K562 (cell line): Measurements from ENCODE around the gene ELMO1. TPM values are rescaled to one million over a fixed set of nuclear protein-coding genes. Genes with fewer than 3 reads are reported as not detected.

Experiments
- ATAC-seq: fragments of 200-7000 bp; cut with Tn5 transposase; 3 replicates; pipeline ENCODE4 v1.9.1; 2020; ENCODE audit warnings: moderate library complexity
- BruUV-seq: library from RNA; stranded (reverse); fragments of 400-500 nt; replicated peaks from 2 replicates; lab custom pipeline; 2021; lab: Mats Ljungman, UMichigan
- CTCF ChIA-PET: fragments of 300-600 bp; formaldehyde crosslinking; extraction: SDS; loops from one replicate; lab custom pipeline; 2021; ENCODE audit warnings: low intra/inter-chr PET ratio; lab: Yijun Ruan, JAX
- POLR2A ChIA-PET: fragments of 300-600, 350-650 bp; sonication (Branson Sonifier 250); formaldehyde crosslinking; extraction: SDS; loops from one replicate; lab custom pipeline; 2021; ENCODE audit warnings: antibody characterized with exemption, inconsistent platforms; lab: Yijun Ruan, JAX
- DNase-seq, 4 experiments: peaks; one replicate each; pipeline versions ENCODE4 v3.0.0 to v3.0.0-alpha.2; 2011 to 2018; ENCODE audit warnings: low spot score in 3 of 4, mixed read lengths in 3 of 4; ENCODE audit errors: extremely low read depth in 1 of 4
- FAIRE-seq: peaks from 2 replicates; lab custom pipeline; 2011; peaks lifted over from hg19 to GRCh38; lab: Jason Lieb, UNC
- H2AFZ ChIP-seq: 2 replicates; pipeline ENCODE4 v1.6.0; 2011; ENCODE audit warnings: low read depth, low read length, control low read depth, inconsistent platforms
- H3K27ac ChIP-seq: fragments of 200-600 bp; 3 replicates; pipeline ENCODE4 v1.8.0; 2011; ENCODE audit warnings: low read depth, mild to moderate bottlenecking, control low read depth, inconsistent platforms, low read length, moderate library complexity, mixed read lengths; ENCODE audit errors: extremely low read depth
- H3K27me3 ChIP-seq, 2 experiments: fragments of 300-600 bp in 1 of 2; 2 replicates in 1 of 2; 3 replicates in 1 of 2; pipeline versions ENCODE4 v1.6.0 to v1.8.0; 2011; ENCODE audit warnings: inconsistent platforms in 2 of 2, low read length in 2 of 2, mild to moderate bottlenecking in 1 of 2, mixed read lengths in 1 of 2, moderate library complexity in 1 of 2; ENCODE audit not compliant: control insufficient read depth in 2 of 2, insufficient read depth in 2 of 2
- H3K36me3 ChIP-seq: fragments of 300-600 bp; 3 replicates; pipeline ENCODE4 v1.8.0; 2011; ENCODE audit warnings: mild to moderate bottlenecking, low read length, inconsistent platforms; ENCODE audit not compliant: control insufficient read depth, insufficient read depth
- H3K4me1 ChIP-seq, 2 experiments: fragments of 200-600 bp in 1 of 2; replicated peaks in 1 of 2; 2 replicates in 1 of 2; 3 replicates in 1 of 2; pipeline versions ENCODE4 v1.5.1 to v1.8.0; 2011; ENCODE audit warnings: inconsistent platforms in 2 of 2, low read length in 2 of 2, mild to moderate bottlenecking in 1 of 2, mixed read lengths in 1 of 2, moderate library complexity in 1 of 2; ENCODE audit not compliant: control insufficient read depth in 2 of 2, insufficient read depth in 2 of 2
- H3K4me2 ChIP-seq: 2 replicates; pipeline ENCODE4 v1.6.1; 2011; ENCODE audit warnings: low read length, control low read depth, inconsistent platforms, mixed read lengths; ENCODE audit not compliant: insufficient read depth
- H3K4me3 ChIP-seq: fragments of 200-600 bp; sonication (generic), shearing (Covaris generic); 2 replicates; pipeline ENCODE4 v1.5.1; 2016; ENCODE audit warnings: control low read depth, inconsistent platforms
- H3K79me2 ChIP-seq: fragments of 200-600 bp; 3 replicates; pipeline ENCODE4 v1.8.0; 2011; ENCODE audit warnings: low read length, inconsistent platforms; ENCODE audit not compliant: control insufficient read depth, insufficient read depth
- H3K9ac ChIP-seq, 2 experiments: 2 replicates each; pipeline versions ENCODE4 v1.6.0 to v1.6.1; 2011; ENCODE audit warnings: low read depth in 2 of 2, low read length in 2 of 2, control low read depth in 1 of 2, inconsistent platforms in 1 of 2, mild to moderate bottlenecking in 1 of 2, mixed read lengths in 1 of 2; ENCODE audit not compliant: insufficient read depth in 1 of 2
- H3K9me1 ChIP-seq: one replicate; pipeline ENCODE4 v1.6.0; 2011; ENCODE audit warnings: inconsistent platforms, mild to moderate bottlenecking, low read length, moderate library complexity; ENCODE audit not compliant: control insufficient read depth, insufficient read depth
- H3K9me3 ChIP-seq: replicated peaks from 2 replicates; pipeline ENCODE4 v1.5.1; 2011; ENCODE audit warnings: low read depth, low read length, inconsistent platforms; ENCODE audit not compliant: control insufficient read depth, insufficient read depth
- H4K20me1 ChIP-seq: replicated peaks from 2 replicates; pipeline ENCODE4 v1.6.1; 2011; ENCODE audit warnings: low read length, inconsistent platforms, mixed read lengths; ENCODE audit not compliant: control insufficient read depth, insufficient read depth
- BHLHE40 ChIP-seq: IDR thresholded peaks from 2 replicates; pipeline ENCODE4 v1.6.1; 2011; ENCODE audit warnings: low read length, improper control_type of control experiment
- DACH1 ChIP-seq: fragments of 450-650 bp; IDR thresholded peaks from 2 replicates; pipeline ENCODE4 v1.6.1; 2018; ENCODE audit not compliant: partially characterized antibody
- DNMT1 ChIP-seq: fragments of 450-650 bp; IDR thresholded peaks from 2 replicates; pipeline ENCODE4 v1.6.1; 2016; ENCODE audit warnings: antibody characterized with exemption, mild to moderate bottlenecking
- KLF16 ChIP-seq: IDR thresholded peaks from 2 replicates; pipeline ENCODE4 v1.6.1; 2016; ENCODE audit warnings: antibody characterized with exemption
- MAFG ChIP-seq: fragments of 450-650 bp; conservative IDR thresholded peaks from 2 replicates; pipeline ENCODE4 v1.6.1; 2016; ENCODE audit warnings: missing genetic modification characterization, missing compliant biosample characterization
- NCOA1 ChIP-seq: fragments of 450-650 bp; IDR thresholded peaks from 2 replicates; pipeline ENCODE4 v1.6.1; 2016; ENCODE audit warnings: low read depth
- SRSF3 ChIP-seq: fragments of 200-400 bp; formaldehyde crosslinking; IDR thresholded peaks from 2 replicates; pipeline ENCODE4 v1.6.1; 2016; ENCODE audit warnings: mild to moderate bottlenecking, low read length, moderate library complexity; ENCODE audit not compliant: insufficient read depth
- ZNF121 ChIP-seq: sonication (generic); formaldehyde crosslinking; conservative IDR thresholded peaks from 2 replicates; pipeline ENCODE4 v1.8.0; 2022; ENCODE audit warnings: missing genetic modification reagents
- ZNF232 ChIP-seq: sonication (generic); formaldehyde crosslinking; IDR thresholded peaks from 2 replicates; pipeline ENCODE4 v1.8.0; 2022; ENCODE audit warnings: mild to moderate bottlenecking, missing genetic modification reagents
- WGBS: fragments of 100-300 bp; shearing (Covaris generic); methylation state at CpG from one replicate; pipeline ENCODE4 v1.1.6; 2016; ENCODE audit warnings: low coverage, mixed read lengths; ENCODE audit not compliant: insufficient coverage; ENCODE audit errors: missing lambda C conversion rate; 5-methylcytosine and 5-hydroxymethylcytosine counted together
- in situ Hi-C: fragments of 300-500 bp; cut with MboI; formaldehyde crosslinking; loops from 4 replicates; pipeline ENCODE4 v1.15.0; 2018; ENCODE audit warnings: inconsistent platforms, mixed read lengths
- intact Hi-C: fragments of 100-400 bp; cut with micrococcal nuclease; formaldehyde crosslinking; loops from 2 replicates; pipeline ENCODE4 v1.14.2; 2022
- polyA plus RNA-seq, 8 experiments: library from polyadenylated mRNA; depleted of rRNA in 4 of 8; stranded (reverse) in 5 of 8; unstranded in 3 of 8; fragments of >200 nt; fragmentation: Nextera tagmentation in 2 of 8; fragmentation: Illumina TruSeq in 1 of 8; extraction: Ambion mirVana in 2 of 8; extraction: Trizol in 1 of 8; gene quantifications; 2 replicates each; pipeline versions ENCODE4 v1.2.1 to v1.2.3, GENCODE V29; 2011 to 2014; ENCODE audit warnings: inconsistent platforms in 1 of 8, missing spikeins in 1 of 8
- total RNA-seq, 7 experiments: library from RNA; depleted of rRNA in 6 of 7; stranded (reverse); fragments of >200 nt in 6 of 7; fragmentation: Illumina TruSeq in 2 of 7; extraction: Trizol in 2 of 7; gene quantifications; 2 replicates each; pipeline versions ENCODE4 v1.2.1 to v1.2.3, GENCODE V29; 2011 to 2021; ENCODE audit warnings: low replicate concordance in 1 of 7
- TF ChIP-seq, protein P1 (sequence below): sonication (generic); formaldehyde crosslinking; IDR thresholded peaks from 2 replicates; pipeline ENCODE4 v1.8.1; 2023; ENCODE audit warnings: mild to moderate bottlenecking, missing genetic modification reagents
- TF ChIP-seq, protein P2 (sequence below): sonication (generic); formaldehyde crosslinking; IDR thresholded peaks from 2 replicates; pipeline ENCODE4 v1.8.0; 2023; ENCODE audit warnings: mild to moderate bottlenecking, missing genetic modification reagents

Gene ELMO1
- total and polyA plus RNA-seq, 9 of the 15 experiments (the other 6 are each of a cell fraction or from before 2014, with no cell fraction given), result 0.36 to 7.2 (median 3.6) TPM

DNA sequence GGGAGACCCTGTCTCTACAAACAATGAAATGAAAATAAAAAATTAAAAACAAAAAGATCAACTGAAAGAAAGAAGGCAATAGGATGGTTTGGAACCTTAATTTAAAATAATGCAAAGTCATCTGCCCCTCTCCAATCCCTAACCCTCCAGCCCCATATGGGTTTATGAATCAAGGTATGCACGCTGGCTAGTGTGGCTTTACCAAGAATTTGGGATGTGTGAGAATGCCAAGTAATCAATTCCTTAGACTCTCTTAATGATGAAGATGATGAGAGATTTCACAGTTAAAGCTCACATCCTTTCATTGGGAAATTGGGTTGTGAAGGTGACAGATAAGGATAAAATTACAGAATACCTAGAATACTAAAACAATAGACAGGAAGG is 577.3 kb downstream of the ELMO1 start:
- H2AFZ ChIP-seq, result no peak overlapping the region
- H3K4me1 ChIP-seq, result no peaks in the 10 kb centered on the region
- ChIA-PET CTCF (no interaction called here), POLR2A (interaction anchor here (1.4 kb wide), 1 partner anchor 13 kb away, joined by 3 read pairs; no protein-coding TSS in a partner anchor)
- DNase-seq, result no peak
- in situ Hi-C loops (no loop called here), intact Hi-C loops (no loop called here)
- TF ChIP-seq DNMT1, result no peak
- TF ChIP-seq DACH1, result no peak
- no peak for TF ChIP-seq ZNF121
- TF ChIP-seq MAFG (tag), result peak; percentile 29; the same call in 1 of the 2 replicates
- no peaks in the 10 kb centered on the region; a peak in 2 of 5 replicates for H3K27me3 ChIP-seq
- H3K4me3 ChIP-seq, result no peak overlapping the region
- H3K79me2 ChIP-seq, result no peaks in the 10 kb centered on the region
- ATAC-seq, result no peak
- H3K9ac ChIP-seq, result no peak overlapping the region
- 6% methylated on average over 1 of the region's 1 CpG for WGBS
- no TSS peak for BruUV-seq
- H3K4me2 ChIP-seq, result no peak overlapping the region
- H3K27ac ChIP-seq, result no peak overlapping the region
- no peaks in the 10 kb centered on the region for H3K9me3 ChIP-seq
- FAIRE-seq, result no peak
- H4K20me1 ChIP-seq, result no peaks in the 10 kb centered on the region
- H3K9me1 ChIP-seq, result no peaks in the 10 kb centered on the region
- no peaks in the 10 kb centered on the region for H3K36me3 ChIP-seq

DNA sequence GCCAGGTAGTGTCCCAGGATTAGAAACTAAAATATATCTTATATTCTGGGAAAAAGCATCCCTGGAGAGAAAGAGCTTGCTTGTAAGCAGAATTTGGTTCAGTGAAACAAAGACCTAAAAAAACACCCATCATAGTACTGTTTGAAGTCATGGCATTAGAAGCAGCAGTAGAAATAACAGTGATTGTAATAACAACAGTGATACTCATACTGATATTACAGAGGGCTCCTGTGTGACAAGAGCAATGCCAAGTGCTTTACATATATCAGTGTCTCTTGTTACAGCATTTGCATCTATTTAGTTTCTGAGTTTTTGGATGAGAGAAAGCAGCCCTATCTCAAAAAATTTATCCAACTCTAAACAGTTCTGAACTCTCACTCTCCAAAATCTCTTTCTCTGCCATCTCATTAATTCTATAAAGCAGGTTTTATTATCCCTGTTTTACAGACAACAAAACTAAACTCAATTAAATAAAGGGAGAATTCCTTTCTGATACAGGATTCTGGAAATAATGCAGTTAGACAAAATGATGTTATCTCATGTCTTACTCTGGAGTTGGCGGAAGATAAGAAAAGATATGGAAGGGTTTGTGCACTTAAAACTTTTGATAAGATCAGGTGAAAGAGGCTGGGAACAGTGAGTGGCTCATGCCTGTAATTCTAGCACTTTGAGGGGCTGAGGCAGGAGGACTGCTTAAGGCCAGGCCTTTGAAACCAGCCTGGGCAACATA is 577.9 kb downstream of the ELMO1 start:
- WGBS, result 17% methylated on average over 1 of the region's 1 CpG
- H4K20me1 ChIP-seq, result no peaks in the 10 kb centered on the region
- no peak for TF ChIP-seq BHLHE40
- TF ChIP-seq, protein P1, sequence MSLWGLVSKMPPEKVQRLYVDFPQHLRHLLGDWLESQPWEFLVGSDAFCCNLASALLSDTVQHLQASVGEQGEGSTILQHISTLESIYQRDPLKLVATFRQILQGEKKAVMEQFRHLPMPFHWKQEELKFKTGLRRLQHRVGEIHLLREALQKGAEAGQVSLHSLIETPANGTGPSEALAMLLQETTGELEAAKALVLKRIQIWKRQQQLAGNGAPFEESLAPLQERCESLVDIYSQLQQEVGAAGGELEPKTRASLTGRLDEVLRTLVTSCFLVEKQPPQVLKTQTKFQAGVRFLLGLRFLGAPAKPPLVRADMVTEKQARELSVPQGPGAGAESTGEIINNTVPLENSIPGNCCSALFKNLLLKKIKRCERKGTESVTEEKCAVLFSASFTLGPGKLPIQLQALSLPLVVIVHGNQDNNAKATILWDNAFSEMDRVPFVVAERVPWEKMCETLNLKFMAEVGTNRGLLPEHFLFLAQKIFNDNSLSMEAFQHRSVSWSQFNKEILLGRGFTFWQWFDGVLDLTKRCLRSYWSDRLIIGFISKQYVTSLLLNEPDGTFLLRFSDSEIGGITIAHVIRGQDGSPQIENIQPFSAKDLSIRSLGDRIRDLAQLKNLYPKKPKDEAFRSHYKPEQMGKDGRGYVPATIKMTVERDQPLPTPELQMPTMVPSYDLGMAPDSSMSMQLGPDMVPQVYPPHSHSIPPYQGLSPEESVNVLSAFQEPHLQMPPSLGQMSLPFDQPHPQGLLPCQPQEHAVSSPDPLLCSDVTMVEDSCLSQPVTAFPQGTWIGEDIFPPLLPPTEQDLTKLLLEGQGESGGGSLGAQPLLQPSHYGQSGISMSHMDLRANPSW (CRISPR knock-in tag), result no peak
- TF ChIP-seq KLF16, result no peak
- TF ChIP-seq NCOA1, result no peak
- TF ChIP-seq, protein P2, sequence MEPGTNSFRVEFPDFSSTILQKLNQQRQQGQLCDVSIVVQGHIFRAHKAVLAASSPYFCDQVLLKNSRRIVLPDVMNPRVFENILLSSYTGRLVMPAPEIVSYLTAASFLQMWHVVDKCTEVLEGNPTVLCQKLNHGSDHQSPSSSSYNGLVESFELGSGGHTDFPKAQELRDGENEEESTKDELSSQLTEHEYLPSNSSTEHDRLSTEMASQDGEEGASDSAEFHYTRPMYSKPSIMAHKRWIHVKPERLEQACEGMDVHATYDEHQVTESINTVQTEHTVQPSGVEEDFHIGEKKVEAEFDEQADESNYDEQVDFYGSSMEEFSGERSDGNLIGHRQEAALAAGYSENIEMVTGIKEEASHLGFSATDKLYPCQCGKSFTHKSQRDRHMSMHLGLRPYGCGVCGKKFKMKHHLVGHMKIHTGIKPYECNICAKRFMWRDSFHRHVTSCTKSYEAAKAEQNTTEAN (CRISPR knock-in tag), result no peak
- TF ChIP-seq SRSF3, result no peak
- TF ChIP-seq ZNF232 (CRISPR knock-in tag), result no peak
- no TSS peak for BruUV-seq
- no peaks in the 10 kb centered on the region for H3K79me2 ChIP-seq
- intact Hi-C loops (no loop called here), in situ Hi-C loops (no loop called here)
- H2AFZ ChIP-seq, result no peak overlapping the region
- DNase-seq, result no peak
- no peaks in the 10 kb centered on the region for H3K36me3 ChIP-seq
- no peaks in the 10 kb centered on the region for H3K9me1 ChIP-seq
- H3K9me3 ChIP-seq, result no peaks in the 10 kb centered on the region
- H3K27me3 ChIP-seq, result no peaks in the 10 kb centered on the region; a peak in 2 of 5 replicates
- H3K4me2 ChIP-seq, result no peak overlapping the region
- no peak overlapping the region for H3K27ac ChIP-seq
- ATAC-seq, result no peak
- FAIRE-seq, result no peak
- POLR2A ChIA-PET, result interaction anchor here (1.4 kb wide), 1 partner anchor 14 kb away, joined by 3 read pairs; no protein-coding TSS in a partner anchor
- CTCF ChIA-PET, result no interaction called here
- H3K4me1 ChIP-seq, result no peaks in the 10 kb centered on the region
- no peak overlapping the region for H3K4me3 ChIP-seq
- H3K9ac ChIP-seq, result no peak overlapping the region
